Dendritic cell treated with granulocyte-macrophage colony-stimulating factor and Interleukin-4, amounts not matched to agents 40 ng/mL and 50 ng/mL, for 4 days (primary cell): ENCODE data around the gene SCYL2.

Source experiments
- H3K27ac Mint-ChIP-seq: one replicate; pipeline ENCODE4 v1.8.0; 2022; ENCODE audit warnings: mild to moderate bottlenecking, mixed read lengths
- H3K27me3 Mint-ChIP-seq: one replicate; pipeline ENCODE4 v1.8.0; 2022; ENCODE audit warnings: mild to moderate bottlenecking, mixed read lengths
- H3K36me3 Mint-ChIP-seq: one replicate; pipeline ENCODE4 v1.8.0; 2022; ENCODE audit warnings: low read depth, mixed read lengths
- H3K4me1 Mint-ChIP-seq: one replicate; pipeline ENCODE4 v1.8.0; 2022; ENCODE audit warnings: low read depth, mixed read lengths
- H3K4me3 Mint-ChIP-seq: one replicate; pipeline ENCODE4 v1.8.0; 2022; ENCODE audit warnings: mild to moderate bottlenecking, moderate library complexity, mixed read lengths
- H3K9me3 Mint-ChIP-seq: one replicate; pipeline ENCODE4 v1.8.0; 2022; ENCODE audit warnings: mixed read lengths
- intact Hi-C: fragments of 100-400 bp; cut with micrococcal nuclease; formaldehyde crosslinking; loops from one replicate; pipeline ENCODE4 v1.15.0; 2022

The SCYL2 gene

GRCh38 chr12:100348657-100349454, 81.9 kb downstream of the SCYL2 start:
- intact Hi-C loops = loop anchor here (2.0 kb wide), 1 partner anchor 386 kb away; no protein-coding TSS in a partner anchor
- H3K27me3 Mint-ChIP-seq = peaks cover 3% of the 10 kb centered on the region
- H3K27ac Mint-ChIP-seq = no peak overlapping the region
- no peak overlapping the region for H3K4me3 Mint-ChIP-seq
- H3K4me1 Mint-ChIP-seq = no peaks in the 10 kb centered on the region
- no peaks in the 10 kb centered on the region for H3K9me3 Mint-ChIP-seq
- H3K36me3 Mint-ChIP-seq = no peaks in the 10 kb centered on the region

GRCh38 chr12:100356644-100357223, 89.8 kb downstream of the SCYL2 start, which contains the start of gene SLC17A8:
TSS of gene SLC17A8 (plus strand) at chr12:100357074. CDS start at chr12:100357392, 318 bp downstream.
- intact Hi-C loops = no loop called here
- H3K27me3 Mint-ChIP-seq = peaks cover 9% of the 10 kb centered on the region
- no peak within 1 kb of the TSS for H3K27ac Mint-ChIP-seq
- no peaks in the 10 kb centered on the region for H3K4me1 Mint-ChIP-seq
- no peak within 1 kb of the TSS for H3K4me3 Mint-ChIP-seq
- no peaks in the 10 kb centered on the region for H3K36me3 Mint-ChIP-seq
- H3K9me3 Mint-ChIP-seq = no peaks in the 10 kb centered on the region

- peaks cover 8% of the 10 kb centered on the region for H3K27me3 Mint-ChIP-seq
- H3K4me3 Mint-ChIP-seq = no peak overlapping the region
- no peaks in the 10 kb centered on the region for H3K9me3 Mint-ChIP-seq
- no peaks in the 10 kb centered on the region for H3K4me1 Mint-ChIP-seq
- intact Hi-C loops = no loop called here
- no peaks in the 10 kb centered on the region for H3K36me3 Mint-ChIP-seq
- no peak overlapping the region for H3K27ac Mint-ChIP-seq
These were observed 92.3 kb downstream of the SCYL2 start for GRCh38 chr12:100359248-100359647.

- Mint-ChIP-seq H3K27me3 (peaks cover 8% of the 10 kb centered on the region), H3K4me1 (no peaks in the 10 kb centered on the region), H3K36me3 (no peaks in the 10 kb centered on the region), H3K27ac (no peak overlapping the region), H3K9me3 (no peaks in the 10 kb centered on the region), H3K4me3 (no peak overlapping the region)
- intact Hi-C loops = no loop called here
These were observed 92.8 kb downstream of the SCYL2 start for GRCh38 chr12:100359822-100360221.

GRCh38 chr12:100360450-100360849, 93.5 kb downstream of the SCYL2 start:
- H3K36me3 Mint-ChIP-seq = no peaks in the 10 kb centered on the region
- H3K4me3 Mint-ChIP-seq = no peak overlapping the region
- no peaks in the 10 kb centered on the region for H3K4me1 Mint-ChIP-seq
- no peak overlapping the region for H3K27ac Mint-ChIP-seq
- intact Hi-C loops = no loop called here
- H3K27me3 Mint-ChIP-seq = peaks cover 8% of the 10 kb centered on the region
- no peaks in the 10 kb centered on the region for H3K9me3 Mint-ChIP-seq

GRCh38 chr12:100364324-100364723, 97.3 kb downstream of the SCYL2 start:
- no peaks in the 10 kb centered on the region for H3K9me3 Mint-ChIP-seq
- H3K4me1 Mint-ChIP-seq = no peaks in the 10 kb centered on the region
- H3K27ac Mint-ChIP-seq = no peak overlapping the region
- no peaks in the 10 kb centered on the region for H3K27me3 Mint-ChIP-seq
- no peak overlapping the region for H3K4me3 Mint-ChIP-seq
- H3K36me3 Mint-ChIP-seq = no peaks in the 10 kb centered on the region
- intact Hi-C loops = no loop called here

GRCh38 chr12:100365411-100365810, 98.4 kb downstream of the SCYL2 start:
- Mint-ChIP-seq H3K4me1 (no peaks in the 10 kb centered on the region), H3K27ac (no peak overlapping the region), H3K27me3 (no peaks in the 10 kb centered on the region), H3K36me3 (no peaks in the 10 kb centered on the region), H3K4me3 (no peak overlapping the region), H3K9me3 (no peaks in the 10 kb centered on the region)
- intact Hi-C loops = no loop called here

- Mint-ChIP-seq H3K27me3 (peaks cover 6% of the 10 kb centered on the region), H3K4me3 (no peak overlapping the region), H3K9me3 (no peaks in the 10 kb centered on the region), H3K4me1 (no peaks in the 10 kb centered on the region), H3K27ac (no peak overlapping the region), H3K36me3 (no peaks in the 10 kb centered on the region)
- intact Hi-C loops = no loop called here
These were observed 101.1 kb downstream of the SCYL2 start for GRCh38 chr12:100368066-100368465.

- H3K9me3 Mint-ChIP-seq = no peaks in the 10 kb centered on the region
- H3K4me3 Mint-ChIP-seq = no peak overlapping the region
- no peaks in the 10 kb centered on the region for H3K4me1 Mint-ChIP-seq
- no peak overlapping the region for H3K27ac Mint-ChIP-seq
- peaks cover 10% of the 10 kb centered on the region for H3K27me3 Mint-ChIP-seq
- H3K36me3 Mint-ChIP-seq = no peaks in the 10 kb centered on the region
- intact Hi-C loops = no loop called here
These were observed 104.2 kb downstream of the SCYL2 start for GRCh38 chr12:100371146-100371545.

- no peaks in the 10 kb centered on the region for H3K9me3 Mint-ChIP-seq
These were observed 106.1 kb downstream of the SCYL2 start for GRCh38 chr12:100372853-100373640.

GRCh38 chr12:100375038-100375735, 108.2 kb downstream of the SCYL2 start:
- Mint-ChIP-seq H3K36me3 (no peaks in the 10 kb centered on the region), H3K9me3 (no peaks in the 10 kb centered on the region), H3K4me1 (no peaks in the 10 kb centered on the region), H3K27ac (no peak overlapping the region), H3K27me3 (peaks cover 12% of the 10 kb centered on the region), H3K4me3 (no peak overlapping the region)
- intact Hi-C loops = no loop called here

More at GRCh38 chr12:100372853-100373640, 106.1 kb downstream of the SCYL2 start:
- no peak overlapping the region for H3K4me3 Mint-ChIP-seq
- intact Hi-C loops = no loop called here
- H3K27ac Mint-ChIP-seq = no peak overlapping the region
- no peaks in the 10 kb centered on the region for H3K4me1 Mint-ChIP-seq
- no peaks in the 10 kb centered on the region for H3K36me3 Mint-ChIP-seq
- peaks cover 10% of the 10 kb centered on the region for H3K27me3 Mint-ChIP-seq

GRCh38 chr12:100376161-100376560, 109.2 kb downstream of the SCYL2 start:
- no peaks in the 10 kb centered on the region for H3K9me3 Mint-ChIP-seq
- no peak overlapping the region for H3K4me3 Mint-ChIP-seq
- H3K36me3 Mint-ChIP-seq = no peaks in the 10 kb centered on the region
- H3K27me3 Mint-ChIP-seq = peaks cover 12% of the 10 kb centered on the region
- H3K4me1 Mint-ChIP-seq = no peaks in the 10 kb centered on the region
- no peak overlapping the region for H3K27ac Mint-ChIP-seq
- intact Hi-C loops = no loop called here

- no peaks in the 10 kb centered on the region for H3K36me3 Mint-ChIP-seq
- H3K4me1 Mint-ChIP-seq = no peaks in the 10 kb centered on the region
- intact Hi-C loops = no loop called here
- no peak overlapping the region for H3K4me3 Mint-ChIP-seq
- no peak overlapping the region for H3K27ac Mint-ChIP-seq
- H3K9me3 Mint-ChIP-seq = no peaks in the 10 kb centered on the region
- peaks cover 2% of the 10 kb centered on the region for H3K27me3 Mint-ChIP-seq
These were observed 114.4 kb downstream of the SCYL2 start for GRCh38 chr12:100381379-100381778.
